K562 (cell line): ENCODE data around the gene CEBPA. TPM values are rescaled to one million over a fixed set of nuclear protein-coding genes. Genes with fewer than 3 reads are reported as not detected.
A peak's percentile ranks its signal among the peaks of the same experiment; 100 is the strongest.

Experiments
- CEBPB ChIP-seq: fragments of 450-650 bp; IDR thresholded peaks from 2 replicates; pipeline ENCODE4 v1.6.1; 2016; ENCODE audit warnings: missing genetic modification characterization, missing compliant biosample characterization
- FOXM1 ChIP-seq, 2 experiments: fragments of 450-650 bp in 1 of 2; sonication (generic) in 1 of 2; formaldehyde crosslinking in 1 of 2; IDR thresholded peaks; 2 replicates each; pipeline versions ENCODE4 v1.6.1 to v1.9.0; 2017 to 2022; ENCODE audit warnings: low read depth in 2 of 2, mild to moderate bottlenecking in 2 of 2, missing genetic modification reagents in 1 of 2, moderate library complexity in 1 of 2
- MAFF ChIP-seq: IDR thresholded peaks from 2 replicates; pipeline ENCODE4 v1.6.1; 2012; ENCODE audit warnings: low read length, improper control_type of control experiment
- MAFG ChIP-seq: fragments of 450-650 bp; conservative IDR thresholded peaks from 2 replicates; pipeline ENCODE4 v1.6.1; 2016; ENCODE audit warnings: missing genetic modification characterization, missing compliant biosample characterization
- MEIS2 ChIP-seq: fragments of 450-650 bp; IDR thresholded peaks from 2 replicates; pipeline ENCODE4 v1.6.1; 2014; ENCODE audit warnings: mild to moderate bottlenecking; ENCODE audit not compliant: partially characterized antibody
- MLLT1 ChIP-seq, 2 experiments: fragments of 450-650 bp; IDR thresholded peaks; 2 replicates each; pipeline ENCODE4 v1.6.1; 2016
- MNT ChIP-seq, 2 experiments: fragments of 450-650 bp; conservative IDR thresholded peaks; 2 replicates each; pipeline ENCODE4 v1.6.1; 2017; ENCODE audit warnings: mild to moderate bottlenecking in 2 of 2, moderate library complexity in 2 of 2
- PTTG1 ChIP-seq: fragments of 450-650 bp; IDR thresholded peaks from 2 replicates; pipeline ENCODE4 v1.6.1; 2016; ENCODE audit warnings: low read depth, mild to moderate bottlenecking, missing genetic modification characterization, missing compliant biosample characterization
- RFX1 ChIP-seq: fragments of 450-650 bp; IDR thresholded peaks from 2 replicates; pipeline ENCODE4 v1.6.1; 2016; ENCODE audit warnings: mild to moderate bottlenecking, moderate library complexity
- ZBTB17 ChIP-seq: fragments of 450-650 bp; formaldehyde crosslinking; IDR thresholded peaks from 2 replicates; pipeline ENCODE4 v1.4.0; 2020; ENCODE audit warnings: mild to moderate bottlenecking
- ZBTB7A ChIP-seq: IDR thresholded peaks from 2 replicates; pipeline ENCODE4 v1.6.1; 2011; ENCODE audit warnings: low read depth, mild to moderate bottlenecking, low read length, moderate library complexity, borderline replicate concordance; ENCODE audit not compliant: control insufficient read depth
- ZNF224 ChIP-seq: sonication (generic); formaldehyde crosslinking; IDR thresholded peaks from 2 replicates; pipeline ENCODE4 v1.8.0; 2022; ENCODE audit warnings: mild to moderate bottlenecking, missing genetic modification reagents
- ZNF436 ChIP-seq: fragments of 250-450, 450-650 bp; sonication (Bioruptor Pico); formaldehyde crosslinking; IDR thresholded peaks from 2 replicates; pipeline ENCODE4 v1.7.0; 2020; ENCODE audit warnings: mild to moderate bottlenecking
- ZNF586 ChIP-seq: fragments of 450-650 bp; formaldehyde crosslinking; conservative IDR thresholded peaks from 2 replicates; pipeline ENCODE4 v1.4.0; 2020; ENCODE audit warnings: mild to moderate bottlenecking, moderate library complexity
- ZNF668 ChIP-seq: fragments of 250-450 bp; sonication (Bioruptor Pico); IDR thresholded peaks from 2 replicates; pipeline ENCODE4 v1.8.0; 2022; ENCODE audit warnings: mild to moderate bottlenecking, inconsistent platforms
- ZNF699 ChIP-seq: fragments of 250-450 bp; sonication (Bioruptor Pico); IDR thresholded peaks from 2 replicates; pipeline ENCODE4 v1.8.0; 2021; ENCODE audit warnings: mild to moderate bottlenecking, moderate library complexity; ENCODE audit not compliant: insufficient replicate concordance
- polyA plus RNA-seq, 8 experiments: library from polyadenylated mRNA; depleted of rRNA in 4 of 8; stranded (reverse) in 5 of 8; unstranded in 3 of 8; fragments of >200 nt; fragmentation: Nextera tagmentation in 2 of 8; fragmentation: Illumina TruSeq in 1 of 8; extraction: Ambion mirVana in 2 of 8; extraction: Trizol in 1 of 8; gene quantifications; 2 replicates each; pipeline versions ENCODE4 v1.2.1 to v1.2.3, GENCODE V29; 2011 to 2014; ENCODE audit warnings: inconsistent platforms in 1 of 8, missing spikeins in 1 of 8
- total RNA-seq, 7 experiments: library from RNA; depleted of rRNA in 6 of 7; stranded (reverse); fragments of >200 nt in 6 of 7; fragmentation: Illumina TruSeq in 2 of 7; extraction: Trizol in 2 of 7; gene quantifications; 2 replicates each; pipeline versions ENCODE4 v1.2.1 to v1.2.3, GENCODE V29; 2011 to 2021; ENCODE audit warnings: low replicate concordance in 1 of 7
- TF ChIP-seq, protein P1 (sequence below): fragments of 250-450 bp; sonication (Bioruptor Pico); IDR thresholded peaks from 2 replicates; pipeline ENCODE4 v1.4.0; 2020; ENCODE audit warnings: mild to moderate bottlenecking, moderate library complexity
- TF ChIP-seq, protein P2 (sequence below): IDR thresholded peaks from 2 replicates; pipeline ENCODE4 v1.6.1; 2012; ENCODE audit warnings: low read depth, low read length, improper control_type of control experiment, borderline replicate concordance

The CEBPA gene
- total and polyA plus RNA-seq, 9 of the 15 experiments (the other 6 are each of a cell fraction or from before 2014, with no cell fraction given): 0.03 to 0.59 (median 0.15) TPM; not detected in 2

- TF ChIP-seq ZNF668 (CRISPR knock-in tag) (no peak), MNT (conservative IDR thresholded peaks at IDR 0.05) (peak in 1 of 2 experiments; percentile 40; a peak in 1 of 4 replicates), ZNF586 (CRISPR knock-in tag) (no peak), ZBTB17 (CRISPR knock-in tag) (no peak), RFX1 (no peak), ZNF699 (no peak), ZNF436 (CRISPR knock-in tag) (no peak), MEIS2 (peak; percentile 20), FOXM1 (IDR thresholded peaks at IDR 0.05; ENCODE audit: low read depth) (no peak), FOXM1 (CRISPR knock-in tag; IDR thresholded peaks at IDR 0.05; ENCODE audit: low read depth) (no peak), MAFF (peak; percentile 29; the same call in 1 of the 2 replicates), MLLT1 (IDR thresholded peaks at IDR 0.05) (no peak), MAFG (tag) (peak; percentile 83), PTTG1 (no peak), ZBTB7A (no peak), CEBPB (tag) (peak; percentile 88), ZNF224 (CRISPR knock-in tag) (no peak)
- TF ChIP-seq, protein P1, sequence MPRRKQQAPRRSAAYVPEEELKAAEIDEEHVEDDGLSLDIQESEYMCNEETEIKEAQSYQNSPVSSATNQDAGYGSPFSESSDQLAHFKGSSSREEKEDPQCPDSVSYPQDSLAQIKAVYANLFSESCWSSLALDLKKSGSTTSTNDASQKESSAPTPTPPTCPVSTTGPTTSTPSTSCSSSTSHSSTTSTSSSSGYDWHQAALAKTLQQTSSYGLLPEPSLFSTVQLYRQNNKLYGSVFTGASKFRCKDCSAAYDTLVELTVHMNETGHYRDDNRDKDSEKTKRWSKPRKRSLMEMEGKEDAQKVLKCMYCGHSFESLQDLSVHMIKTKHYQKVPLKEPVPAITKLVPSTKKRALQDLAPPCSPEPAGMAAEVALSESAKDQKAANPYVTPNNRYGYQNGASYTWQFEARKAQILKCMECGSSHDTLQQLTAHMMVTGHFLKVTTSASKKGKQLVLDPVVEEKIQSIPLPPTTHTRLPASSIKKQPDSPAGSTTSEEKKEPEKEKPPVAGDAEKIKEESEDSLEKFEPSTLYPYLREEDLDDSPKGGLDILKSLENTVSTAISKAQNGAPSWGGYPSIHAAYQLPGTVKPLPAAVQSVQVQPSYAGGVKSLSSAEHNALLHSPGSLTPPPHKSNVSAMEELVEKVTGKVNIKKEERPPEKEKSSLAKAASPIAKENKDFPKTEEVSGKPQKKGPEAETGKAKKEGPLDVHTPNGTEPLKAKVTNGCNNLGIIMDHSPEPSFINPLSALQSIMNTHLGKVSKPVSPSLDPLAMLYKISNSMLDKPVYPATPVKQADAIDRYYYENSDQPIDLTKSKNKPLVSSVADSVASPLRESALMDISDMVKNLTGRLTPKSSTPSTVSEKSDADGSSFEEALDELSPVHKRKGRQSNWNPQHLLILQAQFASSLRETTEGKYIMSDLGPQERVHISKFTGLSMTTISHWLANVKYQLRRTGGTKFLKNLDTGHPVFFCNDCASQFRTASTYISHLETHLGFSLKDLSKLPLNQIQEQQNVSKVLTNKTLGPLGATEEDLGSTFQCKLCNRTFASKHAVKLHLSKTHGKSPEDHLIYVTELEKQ (CRISPR knock-in tag): no peak
- TF ChIP-seq, protein P2, sequence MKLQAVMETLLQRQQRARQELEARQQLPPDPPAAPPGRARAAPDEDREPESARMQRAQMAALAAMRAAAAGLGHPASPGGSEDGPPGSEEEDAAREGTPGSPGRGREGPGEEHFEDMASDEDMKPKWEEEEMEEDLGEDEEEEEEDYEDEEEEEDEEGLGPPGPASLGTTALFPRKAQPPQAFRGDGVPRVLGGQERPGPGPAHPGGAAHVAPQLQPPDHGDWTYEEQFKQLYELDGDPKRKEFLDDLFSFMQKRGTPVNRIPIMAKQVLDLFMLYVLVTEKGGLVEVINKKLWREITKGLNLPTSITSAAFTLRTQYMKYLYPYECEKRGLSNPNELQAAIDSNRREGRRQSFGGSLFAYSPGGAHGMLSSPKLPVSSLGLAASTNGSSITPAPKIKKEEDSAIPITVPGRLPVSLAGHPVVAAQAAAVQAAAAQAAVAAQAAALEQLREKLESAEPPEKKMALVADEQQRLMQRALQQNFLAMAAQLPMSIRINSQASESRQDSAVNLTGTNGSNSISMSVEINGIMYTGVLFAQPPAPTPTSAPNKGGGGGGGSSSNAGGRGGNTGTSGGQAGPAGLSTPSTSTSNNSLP: 0 out of 2 replicates have a peak, but pooled peaks have one; percentile 12
These were observed 8.9 kb downstream of the CEBPA start (continued) for GRCh38 chr19:33293255-33294057.
